ENCODE results near the gene SRPK1.

SRPK1 gene

DNA sequence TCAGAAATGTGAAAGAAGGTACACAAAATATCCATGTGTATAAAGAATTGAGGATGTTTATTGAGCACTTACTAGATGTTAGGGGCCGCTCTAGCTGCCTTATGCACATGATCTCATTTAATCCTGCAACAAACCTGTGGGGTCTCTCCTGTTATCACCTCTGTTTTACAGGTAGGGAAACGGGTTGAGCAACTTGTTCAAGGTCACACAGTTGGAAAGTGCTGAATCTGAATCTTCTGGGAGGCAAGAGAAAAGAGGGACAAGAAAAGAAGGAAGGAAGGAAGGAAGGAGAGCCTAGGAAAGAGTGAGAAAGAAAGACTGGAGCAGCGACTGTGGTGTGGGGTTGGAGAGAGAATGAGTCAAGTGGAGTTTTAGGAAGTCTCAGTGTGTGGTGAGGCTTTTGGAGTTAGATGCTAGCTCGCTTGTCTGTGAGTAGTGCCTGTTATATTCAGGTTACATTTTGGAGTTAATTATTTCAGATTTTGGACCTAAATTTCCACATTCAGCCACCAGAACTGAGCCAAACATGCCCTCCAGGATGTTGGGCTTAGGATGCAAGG lies 132.4 kb downstream of the SRPK1 start:
- no peak overlapping the region for H3K27ac ChIP-seq
- no peaks in the 10 kb centered on the region for H3K36me3 ChIP-seq
- TF ChIP-seq, protein P1, sequence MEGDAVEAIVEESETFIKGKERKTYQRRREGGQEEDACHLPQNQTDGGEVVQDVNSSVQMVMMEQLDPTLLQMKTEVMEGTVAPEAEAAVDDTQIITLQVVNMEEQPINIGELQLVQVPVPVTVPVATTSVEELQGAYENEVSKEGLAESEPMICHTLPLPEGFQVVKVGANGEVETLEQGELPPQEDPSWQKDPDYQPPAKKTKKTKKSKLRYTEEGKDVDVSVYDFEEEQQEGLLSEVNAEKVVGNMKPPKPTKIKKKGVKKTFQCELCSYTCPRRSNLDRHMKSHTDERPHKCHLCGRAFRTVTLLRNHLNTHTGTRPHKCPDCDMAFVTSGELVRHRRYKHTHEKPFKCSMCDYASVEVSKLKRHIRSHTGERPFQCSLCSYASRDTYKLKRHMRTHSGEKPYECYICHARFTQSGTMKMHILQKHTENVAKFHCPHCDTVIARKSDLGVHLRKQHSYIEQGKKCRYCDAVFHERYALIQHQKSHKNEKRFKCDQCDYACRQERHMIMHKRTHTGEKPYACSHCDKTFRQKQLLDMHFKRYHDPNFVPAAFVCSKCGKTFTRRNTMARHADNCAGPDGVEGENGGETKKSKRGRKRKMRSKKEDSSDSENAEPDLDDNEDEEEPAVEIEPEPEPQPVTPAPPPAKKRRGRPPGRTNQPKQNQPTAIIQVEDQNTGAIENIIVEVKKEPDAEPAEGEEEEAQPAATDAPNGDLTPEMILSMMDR (IDR thresholded peaks at IDR 0.05) = no peak
- peaks cover 58% of the 10 kb centered on the region for H3K27me3 ChIP-seq
- no peaks in the 10 kb centered on the region for H3K4me1 ChIP-seq (ENCODE audit: control insufficient read depth in 1 of 2, insufficient read depth in 1 of 2, low read depth in 1 of 2, low read length in 1 of 2)
- H3K4me3 ChIP-seq (ENCODE audit: low read depth in 1 of 2, low read length in 1 of 2) = no peak overlapping the region
- H3K9me3 ChIP-seq = no peaks in the 10 kb centered on the region

- H3K27ac ChIP-seq = no peak overlapping the region
- TF ChIP-seq, protein P1 (IDR thresholded peaks at IDR 0.05) = no peak
- H3K4me3 ChIP-seq (ENCODE audit: low read depth in 1 of 2, low read length in 1 of 2) = no peak overlapping the region
- H3K27me3 ChIP-seq = peaks cover 58% of the 10 kb centered on the region
- no peaks in the 10 kb centered on the region for H3K36me3 ChIP-seq
- no peaks in the 10 kb centered on the region for H3K4me1 ChIP-seq (ENCODE audit: control insufficient read depth in 1 of 2, insufficient read depth in 1 of 2, low read depth in 1 of 2, low read length in 1 of 2)
- no peaks in the 10 kb centered on the region for H3K9me3 ChIP-seq
Observed at GRCh38 chr6:35787266-35788218, 133.4 kb downstream of the SRPK1 start.

GRCh38 chr6:35786810-35787209 lies 134.1 kb downstream of the SRPK1 start:
- no peaks in the 10 kb centered on the region for H3K36me3 ChIP-seq
- no peak overlapping the region for H3K4me3 ChIP-seq (ENCODE audit: low read depth in 1 of 2, low read length in 1 of 2)
- H3K9me3 ChIP-seq = no peaks in the 10 kb centered on the region
- H3K27me3 ChIP-seq = peaks cover 58% of the 10 kb centered on the region
- H3K4me1 ChIP-seq (ENCODE audit: control insufficient read depth in 1 of 2, insufficient read depth in 1 of 2, low read depth in 1 of 2, low read length in 1 of 2) = no peaks in the 10 kb centered on the region
- no peak overlapping the region for H3K27ac ChIP-seq
- TF ChIP-seq, protein P1 (IDR thresholded peaks at IDR 0.05) = no peak

DNA sequence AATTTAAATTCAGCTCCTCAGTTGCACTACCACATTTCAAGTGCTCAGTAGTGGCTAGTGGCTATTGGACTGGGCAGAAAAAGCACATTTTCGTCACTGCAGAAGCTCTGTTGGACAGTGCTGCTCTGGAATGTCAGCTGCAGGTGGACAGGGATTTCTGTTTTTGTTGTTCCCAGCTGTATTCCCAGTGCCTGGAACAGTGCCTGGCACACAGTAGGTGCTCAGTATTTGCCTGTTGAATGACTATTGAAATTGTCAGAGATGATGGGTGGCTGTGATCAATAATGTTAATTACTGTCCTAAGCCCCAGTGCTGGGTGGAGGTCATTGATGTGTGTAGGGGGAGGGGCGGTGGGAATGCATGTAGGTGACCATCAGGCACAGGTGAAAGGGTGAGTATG lies 134.6 kb downstream of the SRPK1 start:
- TF ChIP-seq, protein P1 (IDR thresholded peaks at IDR 0.05) = no peak
- no peak overlapping the region for H3K27ac ChIP-seq

GRCh38 chr6:35784200-35784599 lies 136.7 kb downstream of the SRPK1 start:
- no peak overlapping the region for H3K4me3 ChIP-seq (ENCODE audit: low read depth in 1 of 2, low read length in 1 of 2)
- no peaks in the 10 kb centered on the region for H3K9me3 ChIP-seq
- H3K36me3 ChIP-seq = no peaks in the 10 kb centered on the region
- H3K27ac ChIP-seq = no peak overlapping the region
- TF ChIP-seq, protein P1 (IDR thresholded peaks at IDR 0.05) = no peak
- H3K27me3 ChIP-seq = peaks cover 49% of the 10 kb centered on the region
- H3K4me1 ChIP-seq (ENCODE audit: control insufficient read depth in 1 of 2, insufficient read depth in 1 of 2, low read depth in 1 of 2, low read length in 1 of 2) = no peaks in the 10 kb centered on the region

More for the DNA sequence above, 134.6 kb downstream of the SRPK1 start:
- H3K9me3 ChIP-seq = no peaks in the 10 kb centered on the region
- H3K27me3 ChIP-seq = peaks cover 58% of the 10 kb centered on the region
- no peak overlapping the region for H3K4me3 ChIP-seq (ENCODE audit: low read depth in 1 of 2, low read length in 1 of 2)
- no peaks in the 10 kb centered on the region for H3K4me1 ChIP-seq (ENCODE audit: control insufficient read depth in 1 of 2, insufficient read depth in 1 of 2, low read depth in 1 of 2, low read length in 1 of 2)
- no peaks in the 10 kb centered on the region for H3K36me3 ChIP-seq

Measured in neutrophil (primary cell).